Measurements from ENCODE around the gene SCPEP1.
"Not testable (repeated sequence)": the region's sequence is repeated elsewhere in the genome, so short reads cannot be mapped to it uniquely, and the experiment has no call there.

The SCPEP1 gene

GRCh38 chr17:56977673-56978395 is at the start of gene SCPEP1:
TSS of gene SCPEP1 (plus strand) at chr17:56978131. CDS start at chr17:56978160, 29 bp downstream.
- peak; percentile 46 for DNase-seq (ENCODE audit: low read depth)

GRCh38 chr17:56928586-56928985 is 49.3 kb upstream of the SCPEP1 start:
- no peak for DNase-seq (ENCODE audit: low read depth)

- DNase-seq (ENCODE audit: low read depth): no peak
These were observed 48.5 kb upstream of the SCPEP1 start for GRCh38 chr17:56929362-56929969.

GRCh38 chr17:56930739-56931337 is 47.1 kb upstream of the SCPEP1 start:
- no peak for DNase-seq (ENCODE audit: low read depth)

GRCh38 chr17:56933151-56933745 is 44.7 kb upstream of the SCPEP1 start:
- DNase-seq (ENCODE audit: low read depth): no peak

- DNase-seq (ENCODE audit: low read depth): no peak
These were observed 44.1 kb upstream of the SCPEP1 start for GRCh38 chr17:56933868-56934267.

GRCh38 chr17:56934280-56934679 is 43.7 kb upstream of the SCPEP1 start:
- no peak for DNase-seq (ENCODE audit: low read depth)

GRCh38 chr17:56935461-56935860 is 42.5 kb upstream of the SCPEP1 start:
- DNase-seq (ENCODE audit: low read depth): no peak

- no peak for DNase-seq (ENCODE audit: low read depth)
These were observed 41.1 kb upstream of the SCPEP1 start for GRCh38 chr17:56936697-56937322.

GRCh38 chr17:56937687-56938086 is 40.2 kb upstream of the SCPEP1 start:
- no peak for DNase-seq (ENCODE audit: low read depth)

- DNase-seq (ENCODE audit: low read depth): not testable (repeated sequence)
These were observed 39.7 kb upstream of the SCPEP1 start for GRCh38 chr17:56938206-56938605.

- DNase-seq (ENCODE audit: low read depth): no peak
These were observed 38.0 kb upstream of the SCPEP1 start for GRCh38 chr17:56939869-56940484.

GRCh38 chr17:56943505-56944125 is 34.3 kb upstream of the SCPEP1 start:
- DNase-seq (ENCODE audit: low read depth): no peak

GRCh38 chr17:56945938-56946505 is 31.9 kb upstream of the SCPEP1 start:
- DNase-seq (ENCODE audit: low read depth): no peak

GRCh38 chr17:56947741-56948140 is 30.2 kb upstream of the SCPEP1 start:
- DNase-seq (ENCODE audit: low read depth): no peak

- DNase-seq (ENCODE audit: low read depth): no peak
These were observed 29.4 kb upstream of the SCPEP1 start for GRCh38 chr17:56948491-56948890.

- DNase-seq (ENCODE audit: low read depth): no peak
These were observed 28.3 kb upstream of the SCPEP1 start for GRCh38 chr17:56949595-56949994.

GRCh38 chr17:56956992-56957391 is 20.9 kb upstream of the SCPEP1 start:
- DNase-seq (ENCODE audit: low read depth): no peak

GRCh38 chr17:56960596-56961538 is 17.1 kb upstream of the SCPEP1 start, which contains the start of gene COIL:
TSS of gene COIL (minus strand) at chr17:56961050. CDS start at chr17:56961019, 31 bp downstream.
- peak; percentile 91 for DNase-seq (ENCODE audit: low read depth)

GRCh38 chr17:56965241-56965640 is 12.7 kb upstream of the SCPEP1 start:
- DNase-seq (ENCODE audit: low read depth): not testable (repeated sequence)

Data from stimulated activated CD8-positive, alpha-beta memory T cell treated with anti-CD3 and anti-CD28 coated beads, Interleukin-7, amount 100 ng/mL, for 24 hours (primary cell).